ENCODE results near the gene RTN1.

RTN1 gene

GRCh38 chr14:59848671-59849070 lies 21.9 kb downstream of the RTN1 start:
- no peak for DNase-seq
- no CpG with 5 or more reads among the region's 3 CpGs for WGBS (ENCODE audit: extremely low coverage, insufficient coverage, low lambda C conversion rate)
- Histone ChIP-seq H3K79me1 (ENCODE audit: low read length) (no peaks in the 10 kb centered on the region), H3K27me3 (ENCODE audit: insufficient read depth, low read length, poor library complexity) (no peaks in the 10 kb centered on the region), H3K9ac (ENCODE audit: low read length) (no peak overlapping the region), H3K4me1 (ENCODE audit: control insufficient read depth, low read depth, low read length) (no peaks in the 10 kb centered on the region), H3K4me3 (ENCODE audit: low read length) (no peak overlapping the region), H3K18ac (ENCODE audit: low read length) (no peak overlapping the region), H3K56ac (ENCODE audit: low read length) (no peak overlapping the region), H3K36me3 (ENCODE audit: control insufficient read depth, insufficient read depth, low read length) (no peaks in the 10 kb centered on the region), H4K8ac (ENCODE audit: low read depth, low read length) (no peak overlapping the region), H4K5ac (ENCODE audit: low read length) (no peak overlapping the region), H3K79me2 (ENCODE audit: control insufficient read depth, insufficient read depth, low read length) (no peaks in the 10 kb centered on the region), H2BK5ac (ENCODE audit: low read length) (no peak overlapping the region), H2BK15ac (replicated peaks; ENCODE audit: low read depth) (no peak overlapping the region), H2AK5ac (ENCODE audit: low read length) (no peak overlapping the region), H2BK120ac (ENCODE audit: low read depth, low read length) (no peak overlapping the region), H3K27ac (ENCODE audit: low read depth, low read length) (no peak overlapping the region), H3K4me2 (ENCODE audit: low read length) (no peak overlapping the region), H3K4ac (ENCODE audit: low read depth, low read length) (no peak overlapping the region), H3K23ac (ENCODE audit: low read length) (no peak overlapping the region)

- H3K4me3 ChIP-seq (ENCODE audit: low read length) = no peak overlapping the region
- H2BK15ac ChIP-seq (replicated peaks; ENCODE audit: low read depth) = no peak overlapping the region
- H3K4ac ChIP-seq (ENCODE audit: low read depth, low read length) = no peak overlapping the region
- H4K8ac ChIP-seq (ENCODE audit: low read depth, low read length) = no peak overlapping the region
- no peak overlapping the region for H2BK120ac ChIP-seq (ENCODE audit: low read depth, low read length)
- H3K4me1 ChIP-seq (ENCODE audit: control insufficient read depth, low read depth, low read length) = no peaks in the 10 kb centered on the region
- no peaks in the 10 kb centered on the region for H3K79me2 ChIP-seq (ENCODE audit: control insufficient read depth, insufficient read depth, low read length)
- H3K4me2 ChIP-seq (ENCODE audit: low read length) = no peak overlapping the region
- H2BK5ac ChIP-seq (ENCODE audit: low read length) = no peak overlapping the region
- H3K23ac ChIP-seq (ENCODE audit: low read length) = no peak overlapping the region
- no peak for DNase-seq
- no CpG with 5 or more reads among the region's 3 CpGs for WGBS (ENCODE audit: extremely low coverage, insufficient coverage, low lambda C conversion rate)
- no peak overlapping the region for H4K5ac ChIP-seq (ENCODE audit: low read length)
- no peak overlapping the region for H3K9ac ChIP-seq (ENCODE audit: low read length)
- H3K79me1 ChIP-seq (ENCODE audit: low read length) = no peaks in the 10 kb centered on the region
- no peak overlapping the region for H3K56ac ChIP-seq (ENCODE audit: low read length)
- no peak overlapping the region for H2AK5ac ChIP-seq (ENCODE audit: low read length)
- no peak overlapping the region for H3K27ac ChIP-seq (ENCODE audit: low read depth, low read length)
- no peaks in the 10 kb centered on the region for H3K36me3 ChIP-seq (ENCODE audit: control insufficient read depth, insufficient read depth, low read length)
- no peaks in the 10 kb centered on the region for H3K27me3 ChIP-seq (ENCODE audit: insufficient read depth, low read length, poor library complexity)
- H3K18ac ChIP-seq (ENCODE audit: low read length) = no peak overlapping the region
Observed at GRCh38 chr14:59847711-59848110, 22.9 kb downstream of the RTN1 start.

- Histone ChIP-seq H3K79me1 (ENCODE audit: low read length) (no peaks in the 10 kb centered on the region), H2AK5ac (ENCODE audit: low read length) (no peak overlapping the region), H4K5ac (ENCODE audit: low read length) (no peak overlapping the region), H4K8ac (ENCODE audit: low read depth, low read length) (no peak overlapping the region), H3K4me1 (ENCODE audit: control insufficient read depth, low read depth, low read length) (no peaks in the 10 kb centered on the region), H3K36me3 (ENCODE audit: control insufficient read depth, insufficient read depth, low read length) (no peaks in the 10 kb centered on the region), H3K27ac (ENCODE audit: low read depth, low read length) (no peak overlapping the region), H3K18ac (ENCODE audit: low read length) (no peak overlapping the region), H3K4me3 (ENCODE audit: low read length) (no peak overlapping the region), H2BK120ac (ENCODE audit: low read depth, low read length) (no peak overlapping the region), H3K4ac (ENCODE audit: low read depth, low read length) (no peak overlapping the region), H2BK5ac (ENCODE audit: low read length) (no peak overlapping the region), H3K4me2 (ENCODE audit: low read length) (no peak overlapping the region), H3K9ac (ENCODE audit: low read length) (no peak overlapping the region), H2BK15ac (replicated peaks; ENCODE audit: low read depth) (no peak overlapping the region), H3K56ac (ENCODE audit: low read length) (no peak overlapping the region), H3K27me3 (ENCODE audit: insufficient read depth, low read length, poor library complexity) (no peaks in the 10 kb centered on the region), H3K79me2 (ENCODE audit: control insufficient read depth, insufficient read depth, low read length) (no peaks in the 10 kb centered on the region), H3K23ac (ENCODE audit: low read length) (no peak overlapping the region)
- DNase-seq = no peak
- no CpG with 5 or more reads among the region's 2 CpGs for WGBS (ENCODE audit: extremely low coverage, insufficient coverage, low lambda C conversion rate)
Observed at GRCh38 chr14:59846595-59846994, 24.0 kb downstream of the RTN1 start.

GRCh38 chr14:59845245-59845644 lies 25.3 kb downstream of the RTN1 start:
- H3K79me1 ChIP-seq (ENCODE audit: low read length) = no peaks in the 10 kb centered on the region
- H3K27ac ChIP-seq (ENCODE audit: low read depth, low read length) = no peak overlapping the region
- H2BK5ac ChIP-seq (ENCODE audit: low read length) = no peak overlapping the region
- H4K5ac ChIP-seq (ENCODE audit: low read length) = no peak overlapping the region
- no peak overlapping the region for H2AK5ac ChIP-seq (ENCODE audit: low read length)
- H3K56ac ChIP-seq (ENCODE audit: low read length) = no peak overlapping the region
- no peak overlapping the region for H2BK15ac ChIP-seq (replicated peaks; ENCODE audit: low read depth)
- no peaks in the 10 kb centered on the region for H3K79me2 ChIP-seq (ENCODE audit: control insufficient read depth, insufficient read depth, low read length)
- H3K4me2 ChIP-seq (ENCODE audit: low read length) = no peak overlapping the region
- H3K18ac ChIP-seq (ENCODE audit: low read length) = no peak overlapping the region
- no peak overlapping the region for H3K23ac ChIP-seq (ENCODE audit: low read length)
- no peak overlapping the region for H4K8ac ChIP-seq (ENCODE audit: low read depth, low read length)
- H3K4me1 ChIP-seq (ENCODE audit: control insufficient read depth, low read depth, low read length) = no peaks in the 10 kb centered on the region
- no peak overlapping the region for H3K9ac ChIP-seq (ENCODE audit: low read length)
- H3K4ac ChIP-seq (ENCODE audit: low read depth, low read length) = no peak overlapping the region
- DNase-seq = no peak
- no peaks in the 10 kb centered on the region for H3K27me3 ChIP-seq (ENCODE audit: insufficient read depth, low read length, poor library complexity)
- WGBS (ENCODE audit: extremely low coverage, insufficient coverage, low lambda C conversion rate) = no CpG with 5 or more reads among the region's 3 CpGs
- H3K4me3 ChIP-seq (ENCODE audit: low read length) = no peak overlapping the region
- no peaks in the 10 kb centered on the region for H3K36me3 ChIP-seq (ENCODE audit: control insufficient read depth, insufficient read depth, low read length)
- H2BK120ac ChIP-seq (ENCODE audit: low read depth, low read length) = no peak overlapping the region

GRCh38 chr14:59844186-59844812 lies 26.3 kb downstream of the RTN1 start:
- Histone ChIP-seq H4K8ac (ENCODE audit: low read depth, low read length) (no peak overlapping the region), H2BK5ac (ENCODE audit: low read length) (no peak overlapping the region), H2BK15ac (replicated peaks; ENCODE audit: low read depth) (no peak overlapping the region), H2BK120ac (ENCODE audit: low read depth, low read length) (no peak overlapping the region), H3K27ac (ENCODE audit: low read depth, low read length) (no peak overlapping the region), H3K18ac (ENCODE audit: low read length) (no peak overlapping the region), H3K4me3 (ENCODE audit: low read length) (no peak overlapping the region), H2AK5ac (ENCODE audit: low read length) (no peak overlapping the region), H3K4ac (ENCODE audit: low read depth, low read length) (no peak overlapping the region), H3K79me2 (ENCODE audit: control insufficient read depth, insufficient read depth, low read length) (no peaks in the 10 kb centered on the region), H3K4me2 (ENCODE audit: low read length) (no peak overlapping the region), H3K79me1 (ENCODE audit: low read length) (no peaks in the 10 kb centered on the region), H3K23ac (ENCODE audit: low read length) (no peak overlapping the region), H3K27me3 (ENCODE audit: insufficient read depth, low read length, poor library complexity) (no peaks in the 10 kb centered on the region), H4K5ac (ENCODE audit: low read length) (no peak overlapping the region), H3K56ac (ENCODE audit: low read length) (no peak overlapping the region), H3K4me1 (ENCODE audit: control insufficient read depth, low read depth, low read length) (no peaks in the 10 kb centered on the region), H3K9ac (ENCODE audit: low read length) (no peak overlapping the region), H3K36me3 (ENCODE audit: control insufficient read depth, insufficient read depth, low read length) (no peaks in the 10 kb centered on the region)
- no CpG with 5 or more reads among the region's 8 CpGs for WGBS (ENCODE audit: extremely low coverage, insufficient coverage, low lambda C conversion rate)
- no peak for DNase-seq

- H2BK15ac ChIP-seq (replicated peaks; ENCODE audit: low read depth) = no peak overlapping the region
- no peaks in the 10 kb centered on the region for H3K27me3 ChIP-seq (ENCODE audit: insufficient read depth, low read length, poor library complexity)
- H3K18ac ChIP-seq (ENCODE audit: low read length) = no peak overlapping the region
- no peak overlapping the region for H3K9ac ChIP-seq (ENCODE audit: low read length)
- no peaks in the 10 kb centered on the region for H3K36me3 ChIP-seq (ENCODE audit: control insufficient read depth, insufficient read depth, low read length)
- no peak overlapping the region for H2BK120ac ChIP-seq (ENCODE audit: low read depth, low read length)
- no peak overlapping the region for H2AK5ac ChIP-seq (ENCODE audit: low read length)
- H3K79me1 ChIP-seq (ENCODE audit: low read length) = no peaks in the 10 kb centered on the region
- no CpG with 5 or more reads among the region's 3 CpGs for WGBS (ENCODE audit: extremely low coverage, insufficient coverage, low lambda C conversion rate)
- no peak overlapping the region for H3K27ac ChIP-seq (ENCODE audit: low read depth, low read length)
- no peak overlapping the region for H4K8ac ChIP-seq (ENCODE audit: low read depth, low read length)
- no peaks in the 10 kb centered on the region for H3K79me2 ChIP-seq (ENCODE audit: control insufficient read depth, insufficient read depth, low read length)
- no peak overlapping the region for H2BK5ac ChIP-seq (ENCODE audit: low read length)
- no peak overlapping the region for H4K5ac ChIP-seq (ENCODE audit: low read length)
- DNase-seq = no peak
- H3K4ac ChIP-seq (ENCODE audit: low read depth, low read length) = no peak overlapping the region
- no peak overlapping the region for H3K4me2 ChIP-seq (ENCODE audit: low read length)
- no peaks in the 10 kb centered on the region for H3K4me1 ChIP-seq (ENCODE audit: control insufficient read depth, low read depth, low read length)
- no peak overlapping the region for H3K23ac ChIP-seq (ENCODE audit: low read length)
- H3K4me3 ChIP-seq (ENCODE audit: low read length) = no peak overlapping the region
- no peak overlapping the region for H3K56ac ChIP-seq (ENCODE audit: low read length)
Observed at GRCh38 chr14:59836116-59836515, 34.5 kb downstream of the RTN1 start.
